Right lobe of liver (tissue), 4 donors: ENCODE measurements around the gene DIPK1B.

Source experiments
- POLR2A ChIP-seq: fragments of 450-650 bp; IDR thresholded peaks from one replicate; pipeline ENCODE4 v1.6.1; 2017; ENCODE audit warnings: antibody characterized with exemption, mild to moderate bottlenecking
- TF ChIP-seq, protein P1 (sequence below), 4 donors: fragments of 200-600 bp in 3 of 4; fragments of 450-650 bp in 1 of 4; IDR thresholded peaks; one replicate each; pipeline versions ENCODE4 v1.5.1 to v1.8.0; 2016 to 2022; ENCODE audit warnings: antibody characterized with exemption in 4 of 4, mild to moderate bottlenecking in 2 of 4
- donor health status: DM: no; HTN: no; CAD: no.
- donor health status: DM: no; HTN: no; CAD: no.
- donor health status: DM: no; HTN: yes; CAD: no.

DNA sequence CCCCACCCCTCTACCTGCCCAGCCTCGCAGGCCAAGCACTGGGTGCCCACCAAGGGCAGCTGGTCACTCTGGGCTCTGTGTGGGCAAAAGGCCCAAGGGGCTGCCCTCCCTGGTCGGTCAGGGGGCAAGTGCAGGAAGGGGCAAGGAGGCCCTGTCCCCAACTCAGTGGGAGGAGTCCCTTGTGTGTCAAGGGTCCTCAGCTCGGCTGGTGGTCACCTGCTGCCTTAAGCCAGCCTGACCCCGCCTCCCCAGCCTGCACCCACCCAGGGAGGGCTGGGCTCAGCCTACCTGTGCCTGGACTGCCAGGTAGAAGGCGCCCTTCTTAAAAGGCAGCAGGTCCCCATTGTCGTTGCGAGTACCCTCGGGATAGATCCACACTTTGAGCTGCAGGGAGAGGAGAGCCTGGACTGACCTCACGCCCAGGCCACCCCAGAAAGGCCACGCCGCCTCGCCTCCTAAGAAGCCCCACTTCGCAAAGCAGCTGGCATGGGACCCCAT lies 36.0 kb upstream of the DIPK1B start:
- TF ChIP-seq POLR2A, result no peak
- TF ChIP-seq, protein P1, sequence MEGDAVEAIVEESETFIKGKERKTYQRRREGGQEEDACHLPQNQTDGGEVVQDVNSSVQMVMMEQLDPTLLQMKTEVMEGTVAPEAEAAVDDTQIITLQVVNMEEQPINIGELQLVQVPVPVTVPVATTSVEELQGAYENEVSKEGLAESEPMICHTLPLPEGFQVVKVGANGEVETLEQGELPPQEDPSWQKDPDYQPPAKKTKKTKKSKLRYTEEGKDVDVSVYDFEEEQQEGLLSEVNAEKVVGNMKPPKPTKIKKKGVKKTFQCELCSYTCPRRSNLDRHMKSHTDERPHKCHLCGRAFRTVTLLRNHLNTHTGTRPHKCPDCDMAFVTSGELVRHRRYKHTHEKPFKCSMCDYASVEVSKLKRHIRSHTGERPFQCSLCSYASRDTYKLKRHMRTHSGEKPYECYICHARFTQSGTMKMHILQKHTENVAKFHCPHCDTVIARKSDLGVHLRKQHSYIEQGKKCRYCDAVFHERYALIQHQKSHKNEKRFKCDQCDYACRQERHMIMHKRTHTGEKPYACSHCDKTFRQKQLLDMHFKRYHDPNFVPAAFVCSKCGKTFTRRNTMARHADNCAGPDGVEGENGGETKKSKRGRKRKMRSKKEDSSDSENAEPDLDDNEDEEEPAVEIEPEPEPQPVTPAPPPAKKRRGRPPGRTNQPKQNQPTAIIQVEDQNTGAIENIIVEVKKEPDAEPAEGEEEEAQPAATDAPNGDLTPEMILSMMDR (IDR thresholded peaks at IDR 0.05), result no peak
